PC-3 (cell line): Measurements from ENCODE around the gene ARL14EP. TPM values are rescaled to one million over a fixed set of nuclear protein-coding genes. Genes with fewer than 3 reads are reported as not detected.

Experiments used
- ATAC-seq: fragments of 200-7000 bp; cut with Tn5 transposase; 2 replicates; pipeline ENCODE4 v1.9.1; 2020; ENCODE audit warnings: mild to moderate bottlenecking, moderate library complexity
- BruUV-seq: library from RNA; stranded (reverse); fragments of 400-500 nt; replicated peaks from 2 replicates; lab custom pipeline; 2021; lab: Mats Ljungman, UMichigan
- CTCF ChIA-PET: fragments of 300-600 bp; sonication (Branson Sonifier 250); formaldehyde crosslinking; loops from one replicate; lab custom pipeline; 2022; ENCODE audit warnings: antibody characterized with exemption; lab: Charles Lee
- POLR2A ChIA-PET: fragments of 300-600 bp; sonication (Branson Sonifier 250); formaldehyde crosslinking; loops from one replicate; lab custom pipeline; 2022; ENCODE audit warnings: antibody characterized with exemption; ENCODE audit not compliant: unreplicated experiment; lab: Charles Lee
- DNase-seq: peaks from one replicate; pipeline ENCODE4 v3.0.0-alpha.2; 2015
- H2AFZ ChIP-seq: fragments of 300-600 bp; sonication (generic); 2 replicates; pipeline ENCODE4 v1.6.0; 2016; ENCODE audit warnings: antibody characterized with exemption, low read length
- H3F3A ChIP-seq: fragments of 300-600 bp; sonication (generic); one replicate; pipeline ENCODE4 v1.6.0; 2017; ENCODE audit warnings: antibody characterized with exemption, low read length, control low read depth, mild to moderate bottlenecking; ENCODE audit not compliant: unreplicated experiment
- H3K27ac ChIP-seq: fragments of 300-600 bp; sonication (generic); 2 replicates; pipeline ENCODE4 v1.5.1; 2016; ENCODE audit warnings: mild to moderate bottlenecking, low read length
- H3K27me3 ChIP-seq: fragments of 300-600 bp; sonication (generic); 2 replicates; pipeline ENCODE4 v1.6.1; 2016; ENCODE audit warnings: low read length, mixed read lengths
- H3K36me3 ChIP-seq: fragments of 300-600 bp; sonication (generic); 2 replicates; pipeline ENCODE4 v1.6.1; 2016; ENCODE audit warnings: low read depth, mixed run types, low read length, mixed read lengths
- H3K4me1 ChIP-seq: fragments of 300-600 bp; sonication (generic); 2 replicates; pipeline ENCODE4 v1.5.1; 2016; ENCODE audit warnings: low read length; ENCODE audit not compliant: insufficient read depth
- H3K4me2 ChIP-seq: fragments of 300-600 bp; sonication (generic); 2 replicates; pipeline ENCODE4 v1.6.0; 2016; ENCODE audit warnings: low read length
- H3K4me3 ChIP-seq: fragments of 300-600 bp; sonication (generic); 2 replicates; pipeline ENCODE4 v1.5.1; 2016; ENCODE audit warnings: mild to moderate bottlenecking, low read length, mixed read lengths
- H3K79me2 ChIP-seq: fragments of 300-600 bp; sonication (generic); 2 replicates; pipeline ENCODE4 v1.6.1; 2017; ENCODE audit warnings: low read length, mixed read lengths
- H3K9ac ChIP-seq: fragments of 300-600 bp; sonication (generic); 2 replicates; pipeline ENCODE4 v1.6.0; 2016; ENCODE audit warnings: mild to moderate bottlenecking, low read length
- H3K9me2 ChIP-seq: fragments of 300-600 bp; sonication (generic); replicated peaks from 2 replicates; pipeline ENCODE4 v1.6.1; 2016; ENCODE audit warnings: mixed run types, low read length, mixed read lengths
- H3K9me3 ChIP-seq: fragments of 300-600 bp; sonication (generic); 2 replicates; pipeline ENCODE4 v1.6.1; 2016; ENCODE audit warnings: low read length, mixed read lengths
- H4K20me1 ChIP-seq: fragments of 300-600 bp; sonication (generic); 2 replicates; pipeline ENCODE4 v1.6.1; 2016; ENCODE audit warnings: low read length, mixed read lengths
- EZH2 ChIP-seq: fragments of 300-600 bp; sonication (generic); IDR thresholded peaks from one replicate; pipeline ENCODE4 v1.6.1; 2017; ENCODE audit warnings: antibody characterized with exemption, mild to moderate bottlenecking, low read length; ENCODE audit not compliant: unreplicated experiment
- EZH2phosphoT487 ChIP-seq: fragments of 300-600 bp; sonication (generic); IDR thresholded peaks from 2 replicates; pipeline ENCODE4 v1.6.1; 2018; ENCODE audit warnings: mild to moderate bottlenecking, antibody characterized with exemption, low read length, borderline replicate concordance
- intact Hi-C: fragments of 100-400 bp; cut with micrococcal nuclease; formaldehyde crosslinking; loops from 2 replicates; pipeline ENCODE4 v1.9.0; 2023
- total RNA-seq: library from RNA; depleted of rRNA; stranded (reverse); fragments of >200 nt; gene quantifications from 2 replicates; pipeline ENCODE4 v1.2.3, GENCODE V29; 2014
- TF ChIP-seq, protein P1 (sequence below): fragments of 300-600 bp; sonication (generic); conservative IDR thresholded peaks from 2 replicates; pipeline ENCODE4 v1.5.1; 2017; ENCODE audit warnings: antibody characterized with exemption, low read depth, mild to moderate bottlenecking, low read length

Gene ARL14EP
- total RNA-seq, 1 experiment from 2014 or later = 8.4 TPM

DNA sequence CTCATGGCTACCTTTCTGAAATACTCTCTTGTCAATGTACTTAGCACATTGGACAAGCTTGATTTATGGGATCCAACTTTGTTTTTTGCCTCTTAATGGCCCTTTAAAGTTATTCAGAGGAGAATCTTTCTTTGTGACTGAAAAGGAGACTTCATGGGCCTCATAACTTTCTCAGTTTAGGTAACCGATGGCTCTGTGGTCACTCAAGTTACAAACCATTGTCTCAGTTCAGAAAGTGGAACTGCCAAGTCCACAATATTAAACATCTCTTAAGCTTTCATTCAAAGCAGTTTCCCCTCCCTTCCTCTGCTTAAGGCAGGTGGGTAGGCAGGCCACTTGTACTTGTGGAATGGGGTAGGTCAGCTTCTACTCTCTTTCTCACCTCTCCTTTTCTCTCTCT is 12.3 kb upstream of the ARL14EP start:
- ATAC-seq = no peak
- TF ChIP-seq, protein P1, sequence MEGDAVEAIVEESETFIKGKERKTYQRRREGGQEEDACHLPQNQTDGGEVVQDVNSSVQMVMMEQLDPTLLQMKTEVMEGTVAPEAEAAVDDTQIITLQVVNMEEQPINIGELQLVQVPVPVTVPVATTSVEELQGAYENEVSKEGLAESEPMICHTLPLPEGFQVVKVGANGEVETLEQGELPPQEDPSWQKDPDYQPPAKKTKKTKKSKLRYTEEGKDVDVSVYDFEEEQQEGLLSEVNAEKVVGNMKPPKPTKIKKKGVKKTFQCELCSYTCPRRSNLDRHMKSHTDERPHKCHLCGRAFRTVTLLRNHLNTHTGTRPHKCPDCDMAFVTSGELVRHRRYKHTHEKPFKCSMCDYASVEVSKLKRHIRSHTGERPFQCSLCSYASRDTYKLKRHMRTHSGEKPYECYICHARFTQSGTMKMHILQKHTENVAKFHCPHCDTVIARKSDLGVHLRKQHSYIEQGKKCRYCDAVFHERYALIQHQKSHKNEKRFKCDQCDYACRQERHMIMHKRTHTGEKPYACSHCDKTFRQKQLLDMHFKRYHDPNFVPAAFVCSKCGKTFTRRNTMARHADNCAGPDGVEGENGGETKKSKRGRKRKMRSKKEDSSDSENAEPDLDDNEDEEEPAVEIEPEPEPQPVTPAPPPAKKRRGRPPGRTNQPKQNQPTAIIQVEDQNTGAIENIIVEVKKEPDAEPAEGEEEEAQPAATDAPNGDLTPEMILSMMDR = no peak
- TF ChIP-seq EZH2 = no peak
- no peak for TF ChIP-seq EZH2phosphoT487
- H3K27me3 ChIP-seq = no peaks in the 10 kb centered on the region; the same call in 1 of the 2 replicates
- intact Hi-C loops = no loop called here
- H3K9ac ChIP-seq = no peak overlapping the region
- CTCF ChIA-PET = no interaction called here
- H3K4me2 ChIP-seq = no peak overlapping the region
- H2AFZ ChIP-seq = no peak overlapping the region
- H4K20me1 ChIP-seq = no peaks in the 10 kb centered on the region
- BruUV-seq = no TSS peak
- no peaks in the 10 kb centered on the region for H3K9me3 ChIP-seq
- no peaks in the 10 kb centered on the region for H3K9me2 ChIP-seq
- DNase-seq = no peak
- H3K4me1 ChIP-seq = no peaks in the 10 kb centered on the region
- H3K27ac ChIP-seq = no peak overlapping the region
- no peaks in the 10 kb centered on the region for H3K36me3 ChIP-seq
- H3K4me3 ChIP-seq = no peak overlapping the region
- H3F3A ChIP-seq = no peaks in the 10 kb centered on the region
- POLR2A ChIA-PET = no interaction called here
- H3K79me2 ChIP-seq = no peaks in the 10 kb centered on the region

- Histone ChIP-seq H3K9me2 (no peaks in the 10 kb centered on the region), H3K27me3 (peaks cover under 1% of the 10 kb centered on the region; the same call in 1 of the 2 replicates), H4K20me1 (no peaks in the 10 kb centered on the region), H3K4me2 (no peak overlapping the region), H2AFZ (no peak overlapping the region), H3K4me3 (no peak overlapping the region), H3K9me3 (no peaks in the 10 kb centered on the region), H3K4me1 (no peaks in the 10 kb centered on the region), H3K9ac (no peak overlapping the region), H3K79me2 (no peaks in the 10 kb centered on the region), H3K36me3 (no peaks in the 10 kb centered on the region), H3K27ac (no peak overlapping the region), H3F3A (no peaks in the 10 kb centered on the region)
- no peak for TF ChIP-seq EZH2phosphoT487
- TF ChIP-seq, protein P1 = no peak
- no peak for TF ChIP-seq EZH2
- POLR2A ChIA-PET = no interaction called here
- DNase-seq (no peak), ATAC-seq (no peak)
- CTCF ChIA-PET = no interaction called here
- no TSS peak for BruUV-seq
- intact Hi-C loops = no loop called here
These were observed 11.7 kb upstream of the ARL14EP start for GRCh38 chr11:30311189-30311588.

GRCh38 chr11:30312243-30312642 is 10.7 kb upstream of the ARL14EP start:
- CTCF ChIA-PET = no interaction called here
- no TSS peak for BruUV-seq

More at GRCh38 chr11:30312243-30312642, 10.7 kb upstream of the ARL14EP start:
- ATAC-seq = no peak
- Histone ChIP-seq H3K27me3 (peaks cover 6% of the 10 kb centered on the region), H3K9me3 (no peaks in the 10 kb centered on the region), H3K27ac (no peak overlapping the region), H3K4me3 (no peak overlapping the region), H3K9ac (no peak overlapping the region), H3F3A (no peaks in the 10 kb centered on the region), H3K4me1 (no peaks in the 10 kb centered on the region), H3K4me2 (no peak overlapping the region), H4K20me1 (no peaks in the 10 kb centered on the region), H2AFZ (no peak overlapping the region), H3K36me3 (no peaks in the 10 kb centered on the region), H3K79me2 (no peaks in the 10 kb centered on the region), H3K9me2 (no peaks in the 10 kb centered on the region)
- TF ChIP-seq EZH2phosphoT487 = no peak
- TF ChIP-seq, protein P1 = no peak
- TF ChIP-seq EZH2 = no peak
- intact Hi-C loops = no loop called here
- POLR2A ChIA-PET = no interaction called here
- no peak for DNase-seq
